Thyroid gland (tissue), 4 donors: Measurements from ENCODE around the gene LSM2. TPM values are rescaled to one million over a fixed set of nuclear protein-coding genes. Genes with fewer than 3 reads are reported as not detected.
"Not testable (repeated sequence)": the region's sequence is repeated elsewhere in the genome, so short reads cannot be mapped to it uniquely, and the experiment has no call there.

Experiments used
- DNase-seq, 2 donors: peaks; one replicate each; pipeline ENCODE4 v3.0.0-alpha.2; 2019
- H3K27ac ChIP-seq, 3 donors: fragments of 200-600 bp; sonication (generic); 1 replicate in 2 of 3; 2 replicates in 1 of 3; pipeline ENCODE4 v1.5.1; 2016 to 2019; ENCODE audit warnings: mild to moderate bottlenecking in 1 of 3, moderate library complexity in 1 of 3
- H3K27me3 ChIP-seq: fragments of 200-600 bp; sonication (generic); one replicate; pipeline ENCODE4 v1.5.1; 2019
- H3K36me3 ChIP-seq, 2 donors: fragments of 200-600 bp; sonication (generic); one replicate each; pipeline ENCODE4 v1.5.1; 2016 to 2019
- H3K4me1 ChIP-seq, 2 donors: fragments of 200-600 bp; sonication (generic); one replicate each; pipeline ENCODE4 v1.5.1; 2017 to 2019
- H3K4me3 ChIP-seq, 3 donors: fragments of 200-600 bp; sonication (generic); replicated peaks in 1 of 3; 1 replicate in 2 of 3; 2 replicates in 1 of 3; pipeline ENCODE4 v1.5.1; 2016; ENCODE audit warnings: mild to moderate bottlenecking in 1 of 3
- H3K9me3 ChIP-seq: fragments of 200-600 bp; sonication (generic); one replicate; pipeline ENCODE4 v1.5.1; 2017
- CTCF ChIP-seq, 6 experiments: fragments of 200-600 bp in 3 of 6; fragments of 450-650 bp in 3 of 6; sonication (generic) in 3 of 6; IDR thresholded peaks; one replicate each; pipeline ENCODE4 v1.5.1; 2016 to 2019; ENCODE audit warnings: antibody characterized with exemption in 6 of 6, mild to moderate bottlenecking in 2 of 6, inconsistent platforms in 1 of 6, moderate library complexity in 1 of 6
- POLR2A ChIP-seq, 2 donors: fragments of 450-650 bp; IDR thresholded peaks; one replicate each; pipeline ENCODE4 v1.6.1; 2017; ENCODE audit warnings: antibody characterized with exemption in 2 of 2, mild to moderate bottlenecking in 2 of 2, moderate library complexity in 1 of 2
- WGBS, 2 donors: methylation state at CpG; one replicate each; pipeline ENCODE4 v1.1.5; 2017; 5-methylcytosine and 5-hydroxymethylcytosine counted together
- intact Hi-C: fragments of 100-400 bp; cut with DNase I; formaldehyde crosslinking; loops from one replicate; pipeline ENCODE4 v1.15.1; 2023
- total RNA-seq, 4 donors: library from RNA; depleted of rRNA; stranded (reverse); fragments of >200 nt; gene quantifications; one replicate each; pipeline ENCODE4 v1.2.3, GENCODE V29; 2016

LSM2 gene
- total RNA-seq, 4 donors from 2014 or later, result 29.2 to 48.4 (median 36.5) TPM

DNA sequence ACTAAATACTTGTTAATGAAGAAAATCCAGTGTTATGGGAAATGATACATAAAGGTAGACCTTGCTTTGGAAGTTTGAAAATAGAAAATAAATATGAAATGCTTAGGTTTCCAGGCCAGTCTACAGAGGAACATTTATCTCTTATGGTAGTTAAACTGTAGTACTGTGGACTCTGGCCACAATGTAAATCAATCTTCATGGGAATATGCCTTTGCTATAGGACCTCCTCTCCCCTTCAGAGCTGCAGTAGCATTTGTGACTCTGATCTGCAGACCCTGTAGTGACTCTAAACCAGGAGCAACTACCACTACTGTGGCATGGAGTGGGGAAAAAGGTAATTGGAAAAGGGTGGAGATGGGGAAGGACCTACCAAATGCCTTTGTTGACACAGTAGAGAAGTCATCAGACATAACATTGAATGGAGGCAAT, 13.1 kb upstream of the LSM2 start:
- Histone ChIP-seq H3K27ac (peak overlapping the region; percentile 65 to 100 (median 99)), H3K4me3 (no peak overlapping the region), H3K36me3 (no peaks in the 10 kb centered on the region), H3K4me1 (peaks cover 44 to 61% of the 10 kb centered on the region in 2 donors), H3K27me3 (no peaks in the 10 kb centered on the region), H3K9me3 (no peaks in the 10 kb centered on the region)
- intact Hi-C loops, result no loop called here
- TF ChIP-seq CTCF (IDR thresholded peaks at IDR 0.05), result no peak
- TF ChIP-seq POLR2A (IDR thresholded peaks at IDR 0.05), result no peak
- no peak for DNase-seq

DNA sequence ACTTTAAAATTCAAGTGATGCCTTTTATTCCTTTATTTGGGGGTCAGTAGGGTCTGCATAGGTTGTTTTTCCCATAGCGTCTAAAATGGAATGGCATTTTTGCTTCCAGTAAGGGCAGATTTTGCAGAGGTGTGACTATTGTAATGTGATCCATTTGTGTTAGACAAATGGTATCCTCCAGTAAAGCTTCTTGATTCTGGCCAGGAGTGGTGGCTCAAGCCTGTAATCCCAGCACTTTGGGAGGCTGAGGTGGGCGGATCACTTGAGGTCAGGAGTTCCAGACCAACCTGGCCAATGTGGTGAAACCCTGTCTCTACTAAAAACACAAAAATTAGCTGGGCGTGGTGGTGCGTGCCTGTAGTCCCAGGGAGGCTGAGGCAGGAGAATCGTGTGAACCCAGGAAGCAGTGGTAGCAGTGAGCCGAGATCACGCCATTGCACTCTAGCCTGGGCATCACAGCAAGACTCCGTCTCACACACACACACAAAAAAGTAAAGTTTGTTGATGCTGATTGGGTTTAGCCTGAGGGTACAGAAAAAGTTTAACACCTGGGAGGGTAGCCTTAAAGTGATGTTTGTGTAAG, 11.3 kb upstream of the LSM2 start:
- peaks cover 35 to 54% of the 10 kb centered on the region in 2 donors for H3K4me1 ChIP-seq
- H3K27me3 ChIP-seq, H3K9me3 ChIP-seq, intact Hi-C loops, DNase-seq, H3K36me3 ChIP-seq: not testable (repeated sequence)
- H3K27ac ChIP-seq, result peak overlapping the region; percentile 17 to 100 (median 99)
- WGBS, 2 donors, result 72 to 78% methylated on average over 8 of the region's 8 CpGs
- H3K4me3 ChIP-seq, result peak overlapping the region in 2 of 3 donors; percentile 5 to 26

GRCh38 chr6:31817133-31817928, 10.6 kb upstream of the LSM2 start:
- H3K4me3 ChIP-seq, result peak overlapping the region in 2 of 3 donors; percentile 5 to 26
- intact Hi-C loops, H3K27me3 ChIP-seq, H3K36me3 ChIP-seq, DNase-seq, H3K9me3 ChIP-seq: not testable (repeated sequence)
- H3K4me1 ChIP-seq, result peaks cover 28 to 49% of the 10 kb centered on the region in 2 donors
- peak in 1 of 2 donors; percentile 8 for TF ChIP-seq POLR2A (IDR thresholded peaks at IDR 0.05)
- peak in 1 of 6 experiments; percentile 5 for TF ChIP-seq CTCF (IDR thresholded peaks at IDR 0.05)
- H3K27ac ChIP-seq, result peak overlapping the region; percentile 17 to 100 (median 99)
- WGBS, 2 donors, result 42 to 56% methylated on average over 12 to 15 of the region's 37 CpGs

DNA sequence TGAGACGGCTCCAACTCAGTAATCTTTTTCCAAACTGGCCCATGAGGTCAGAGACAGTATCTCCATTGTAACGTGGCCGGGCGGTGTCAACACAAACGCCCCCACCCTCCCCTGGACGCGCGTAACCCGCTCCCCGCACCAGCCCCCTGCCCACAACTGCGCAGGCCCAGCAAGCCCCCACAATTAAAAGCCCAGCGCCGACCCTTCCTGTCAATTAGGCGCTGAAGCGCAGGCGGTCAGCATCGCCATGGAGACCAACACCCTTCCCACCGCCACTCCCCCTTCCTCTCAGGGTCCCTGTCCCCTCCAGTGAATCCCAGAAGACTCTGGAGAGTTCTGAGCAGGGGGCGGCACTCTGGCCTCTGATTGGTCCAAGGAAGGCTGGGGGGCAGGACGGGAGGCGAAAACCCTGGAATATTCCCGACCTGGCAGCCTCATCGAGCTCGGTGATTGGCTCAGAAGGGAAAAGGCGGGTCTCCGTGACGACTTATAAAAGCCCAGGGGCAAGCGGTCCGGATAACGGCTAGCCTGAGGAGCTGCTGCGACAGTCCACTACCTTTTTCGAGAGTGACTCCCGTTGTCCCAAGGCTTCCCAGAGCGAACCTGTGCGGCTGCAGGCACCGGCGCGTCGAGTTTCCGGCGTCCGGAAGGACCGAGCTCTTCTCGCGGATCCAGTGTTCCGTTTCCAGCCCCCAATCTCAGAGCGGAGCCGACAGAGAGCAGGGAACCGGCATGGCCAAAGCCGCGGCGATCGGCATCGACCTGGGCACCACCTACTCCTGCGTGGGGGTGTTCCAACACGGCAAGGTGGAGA, 8.5 kb upstream of the LSM2 start, which contains the start of the genes HSPA1A and HSPA1L:
TSS of gene HSPA1A (plus strand) at position 519 of the 814 bp plus-strand sequence. CDS start at position 733, 214 bp downstream.
TSS of gene HSPA1L (minus strand) at position 259 of the 814 bp plus-strand sequence. CDS start 3,311 bp downstream, outside the sequence.
- H3K36me3 ChIP-seq, result no peaks in the 10 kb centered on the region
- no peaks in the 10 kb centered on the region for H3K27me3 ChIP-seq
- peak; percentile 93 for DNase-seq
- peak within 1 kb of the TSS; percentile 100 for H3K27ac ChIP-seq
- intact Hi-C loops, result no loop called here
- peaks cover 21 to 35% of the 10 kb centered on the region in 2 donors for H3K4me1 ChIP-seq
- 3% methylated on average over 6 to 36 of the region's 56 CpGs for WGBS, 2 donors
- no peaks in the 10 kb centered on the region for H3K9me3 ChIP-seq
- peak within 1 kb of the TSS in 2 of 3 donors; percentile 36 to 53 for H3K4me3 ChIP-seq
- TF ChIP-seq POLR2A (IDR thresholded peaks at IDR 0.05) (peak; percentile 99 to 100), CTCF (IDR thresholded peaks at IDR 0.05) (no peak)

GRCh38 chr6:31814677-31815024, 7.9 kb upstream of the LSM2 start:
- intact Hi-C loops, result no loop called here
- Histone ChIP-seq H3K36me3 (no peaks in the 10 kb centered on the region), H3K4me3 (peak overlapping the region in 2 of 3 donors; percentile 8 to 36), H3K9me3 (no peaks in the 10 kb centered on the region), H3K27me3 (no peaks in the 10 kb centered on the region), H3K27ac (peak overlapping the region; percentile 100), H3K4me1 (peaks cover 15 to 29% of the 10 kb centered on the region in 2 donors)
- 0 to 3% methylated on average over 13 of the region's 13 CpGs for WGBS, 2 donors
- peak; percentile 98 for DNase-seq
- peak; percentile 81 to 96 for TF ChIP-seq POLR2A (IDR thresholded peaks at IDR 0.05)
- TF ChIP-seq CTCF (IDR thresholded peaks at IDR 0.05), result no peak
